ENCODE results near the gene GCK. TPM values are rescaled to one million over a fixed set of nuclear protein-coding genes. Genes with fewer than 3 reads are reported as not detected.

The GCK gene
- total and polyA plus RNA-seq, 4 donors = 0.09 to 12.7 (median 0.44) TPM

DNA sequence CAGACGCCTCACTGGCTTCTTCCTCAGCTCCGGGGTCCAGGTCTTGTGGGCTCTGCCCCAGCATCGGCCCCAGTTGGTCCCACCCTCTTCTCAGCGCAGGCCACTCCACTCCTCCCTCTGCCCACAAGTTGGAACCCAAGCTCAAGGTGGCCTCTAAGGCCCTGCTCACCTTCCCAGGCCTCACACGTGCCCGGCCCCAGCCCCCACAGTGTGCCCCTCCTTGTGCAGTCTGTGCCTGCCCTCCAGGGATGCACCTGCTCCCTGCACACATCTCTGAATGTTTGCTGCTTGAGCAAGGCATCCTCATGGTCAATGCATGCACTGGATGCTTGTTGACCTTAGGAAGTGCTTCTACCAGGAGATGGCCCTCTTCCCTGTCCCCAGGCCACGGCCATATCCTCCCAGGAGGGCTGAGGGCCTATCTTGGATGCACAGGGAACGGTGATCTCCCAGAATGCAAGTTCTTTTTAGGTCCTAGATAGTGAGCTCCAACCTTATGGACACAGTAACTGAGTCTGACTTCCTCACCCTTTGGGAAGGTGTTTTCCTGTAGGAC is 92.8 kb downstream of the GCK start:
- DNase-seq (ENCODE audit: low spot score) = no peak
- Histone ChIP-seq H3K4me1 (ENCODE audit: control insufficient read depth in 4 of 4, insufficient read depth in 4 of 4, low read length in 3 of 4) (peaks cover 0 to 4% (median 3%) of the 10 kb centered on the region in 4 donors), H3K9me3 (ENCODE audit: control insufficient read depth in 4 of 4, low read length in 3 of 4) (no peaks in the 10 kb centered on the region), H3K4me3 (ENCODE audit: low read depth in 1 of 3, low read length in 3 of 3) (no peak overlapping the region), H3K9ac (ENCODE audit: low read depth in 1 of 2, low read length in 2 of 2) (no peak overlapping the region), H3K36me3 (ENCODE audit: control insufficient read depth in 4 of 4, insufficient read depth in 3 of 4, low read depth in 1 of 4, low read length in 3 of 4) (no peaks in the 10 kb centered on the region), H3K27me3 (ENCODE audit: control insufficient read depth in 4 of 4, insufficient read depth in 4 of 4, low read length in 3 of 4) (no peaks in the 10 kb centered on the region), H3K27ac (ENCODE audit: low read depth in 1 of 2, low read length in 2 of 2) (no peak overlapping the region)
- WGBS = 91% methylated on average over 8 of the region's 8 CpGs
- TF ChIP-seq, protein P1, sequence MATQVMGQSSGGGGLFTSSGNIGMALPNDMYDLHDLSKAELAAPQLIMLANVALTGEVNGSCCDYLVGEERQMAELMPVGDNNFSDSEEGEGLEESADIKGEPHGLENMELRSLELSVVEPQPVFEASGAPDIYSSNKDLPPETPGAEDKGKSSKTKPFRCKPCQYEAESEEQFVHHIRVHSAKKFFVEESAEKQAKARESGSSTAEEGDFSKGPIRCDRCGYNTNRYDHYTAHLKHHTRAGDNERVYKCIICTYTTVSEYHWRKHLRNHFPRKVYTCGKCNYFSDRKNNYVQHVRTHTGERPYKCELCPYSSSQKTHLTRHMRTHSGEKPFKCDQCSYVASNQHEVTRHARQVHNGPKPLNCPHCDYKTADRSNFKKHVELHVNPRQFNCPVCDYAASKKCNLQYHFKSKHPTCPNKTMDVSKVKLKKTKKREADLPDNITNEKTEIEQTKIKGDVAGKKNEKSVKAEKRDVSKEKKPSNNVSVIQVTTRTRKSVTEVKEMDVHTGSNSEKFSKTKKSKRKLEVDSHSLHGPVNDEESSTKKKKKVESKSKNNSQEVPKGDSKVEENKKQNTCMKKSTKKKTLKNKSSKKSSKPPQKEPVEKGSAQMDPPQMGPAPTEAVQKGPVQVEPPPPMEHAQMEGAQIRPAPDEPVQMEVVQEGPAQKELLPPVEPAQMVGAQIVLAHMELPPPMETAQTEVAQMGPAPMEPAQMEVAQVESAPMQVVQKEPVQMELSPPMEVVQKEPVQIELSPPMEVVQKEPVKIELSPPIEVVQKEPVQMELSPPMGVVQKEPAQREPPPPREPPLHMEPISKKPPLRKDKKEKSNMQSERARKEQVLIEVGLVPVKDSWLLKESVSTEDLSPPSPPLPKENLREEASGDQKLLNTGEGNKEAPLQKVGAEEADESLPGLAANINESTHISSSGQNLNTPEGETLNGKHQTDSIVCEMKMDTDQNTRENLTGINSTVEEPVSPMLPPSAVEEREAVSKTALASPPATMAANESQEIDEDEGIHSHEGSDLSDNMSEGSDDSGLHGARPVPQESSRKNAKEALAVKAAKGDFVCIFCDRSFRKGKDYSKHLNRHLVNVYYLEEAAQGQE (IDR thresholded peaks at IDR 0.05) = no peak
- TF ChIP-seq, protein P2, sequence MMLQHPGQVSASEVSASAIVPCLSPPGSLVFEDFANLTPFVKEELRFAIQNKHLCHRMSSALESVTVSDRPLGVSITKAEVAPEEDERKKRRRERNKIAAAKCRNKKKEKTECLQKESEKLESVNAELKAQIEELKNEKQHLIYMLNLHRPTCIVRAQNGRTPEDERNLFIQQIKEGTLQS (IDR thresholded peaks at IDR 0.05) = no peak
- no peak for TF ChIP-seq TAF1 (conservative IDR thresholded peaks at IDR 0.05)
- TF ChIP-seq, protein P3, sequence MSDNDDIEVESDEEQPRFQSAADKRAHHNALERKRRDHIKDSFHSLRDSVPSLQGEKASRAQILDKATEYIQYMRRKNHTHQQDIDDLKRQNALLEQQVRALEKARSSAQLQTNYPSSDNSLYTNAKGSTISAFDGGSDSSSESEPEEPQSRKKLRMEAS (IDR thresholded peaks at IDR 0.05) = no peak

DNA sequence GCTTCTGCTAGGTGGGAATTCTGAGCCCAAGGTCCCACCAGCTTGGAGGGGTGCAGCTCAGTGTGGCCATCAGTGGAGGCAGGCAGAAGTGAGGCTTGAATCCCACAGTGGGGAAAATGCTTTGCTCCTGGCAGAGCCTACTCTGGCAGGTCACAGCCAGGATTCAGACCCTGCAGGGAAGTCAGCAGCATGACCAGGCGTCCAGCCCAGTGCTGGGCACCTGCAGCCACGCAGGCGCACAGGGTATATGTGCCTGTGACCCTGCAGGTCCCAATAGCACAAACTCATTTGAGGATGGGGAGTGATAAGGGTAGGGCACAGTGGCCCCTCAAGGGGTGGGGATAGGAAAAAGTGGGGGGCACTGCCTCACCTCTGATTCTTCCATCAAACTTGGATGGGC is 93.5 kb downstream of the GCK start:
- H3K4me1 ChIP-seq (ENCODE audit: control insufficient read depth in 4 of 4, insufficient read depth in 4 of 4, low read length in 3 of 4) = peaks cover 0 to 10% (median 9%) of the 10 kb centered on the region in 4 donors
- no peak overlapping the region for H3K27ac ChIP-seq (ENCODE audit: low read depth in 1 of 2, low read length in 2 of 2)

More for the DNA sequence above, 93.5 kb downstream of the GCK start:
- H3K4me3 ChIP-seq (ENCODE audit: low read depth in 1 of 3, low read length in 3 of 3) = no peak overlapping the region
- H3K27me3 ChIP-seq (ENCODE audit: control insufficient read depth in 4 of 4, insufficient read depth in 4 of 4, low read length in 3 of 4) = no peaks in the 10 kb centered on the region
- H3K36me3 ChIP-seq (ENCODE audit: control insufficient read depth in 4 of 4, insufficient read depth in 3 of 4, low read depth in 1 of 4, low read length in 3 of 4) = no peaks in the 10 kb centered on the region
- no peak for TF ChIP-seq HNF4A (conservative IDR thresholded peaks at IDR 0.05)
- TF ChIP-seq, protein P1 (IDR thresholded peaks at IDR 0.05) = no peak
- no peak for TF ChIP-seq NR2F2 (IDR thresholded peaks at IDR 0.05)
- TF ChIP-seq, protein P2 (IDR thresholded peaks at IDR 0.05) = no peak
- TF ChIP-seq TAF1 (conservative IDR thresholded peaks at IDR 0.05) = no peak
- TF ChIP-seq RXRA (IDR thresholded peaks at IDR 0.05) = no peak
- no peak for TF ChIP-seq JUND (IDR thresholded peaks at IDR 0.05)
- TF ChIP-seq, protein P4, sequence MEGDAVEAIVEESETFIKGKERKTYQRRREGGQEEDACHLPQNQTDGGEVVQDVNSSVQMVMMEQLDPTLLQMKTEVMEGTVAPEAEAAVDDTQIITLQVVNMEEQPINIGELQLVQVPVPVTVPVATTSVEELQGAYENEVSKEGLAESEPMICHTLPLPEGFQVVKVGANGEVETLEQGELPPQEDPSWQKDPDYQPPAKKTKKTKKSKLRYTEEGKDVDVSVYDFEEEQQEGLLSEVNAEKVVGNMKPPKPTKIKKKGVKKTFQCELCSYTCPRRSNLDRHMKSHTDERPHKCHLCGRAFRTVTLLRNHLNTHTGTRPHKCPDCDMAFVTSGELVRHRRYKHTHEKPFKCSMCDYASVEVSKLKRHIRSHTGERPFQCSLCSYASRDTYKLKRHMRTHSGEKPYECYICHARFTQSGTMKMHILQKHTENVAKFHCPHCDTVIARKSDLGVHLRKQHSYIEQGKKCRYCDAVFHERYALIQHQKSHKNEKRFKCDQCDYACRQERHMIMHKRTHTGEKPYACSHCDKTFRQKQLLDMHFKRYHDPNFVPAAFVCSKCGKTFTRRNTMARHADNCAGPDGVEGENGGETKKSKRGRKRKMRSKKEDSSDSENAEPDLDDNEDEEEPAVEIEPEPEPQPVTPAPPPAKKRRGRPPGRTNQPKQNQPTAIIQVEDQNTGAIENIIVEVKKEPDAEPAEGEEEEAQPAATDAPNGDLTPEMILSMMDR (IDR thresholded peaks at IDR 0.05; ENCODE audit: low read depth, low read length, missing input control) = no peak
- no peak for TF ChIP-seq YY1 (IDR thresholded peaks at IDR 0.05)
- no peak for TF ChIP-seq SP1 (IDR thresholded peaks at IDR 0.05)
- TF ChIP-seq RAD21 (IDR thresholded peaks at IDR 0.05) = no peak
- TF ChIP-seq EGR1 (IDR thresholded peaks at IDR 0.05; ENCODE audit: low read depth in 2 of 2) = no peak
- TF ChIP-seq, protein P3 (IDR thresholded peaks at IDR 0.05) = no peak
- no peak for DNase-seq (ENCODE audit: low spot score)
- 98% methylated on average over 3 of the region's 3 CpGs for WGBS
- no peak overlapping the region for H3K9ac ChIP-seq (ENCODE audit: low read depth in 1 of 2, low read length in 2 of 2)
- no peaks in the 10 kb centered on the region for H3K9me3 ChIP-seq (ENCODE audit: control insufficient read depth in 4 of 4, low read length in 3 of 4)
